ENCODE results near the gene MROH2A. TPM values are rescaled to one million over a fixed set of nuclear protein-coding genes. Genes with fewer than 3 reads are reported as not detected.
"Not testable (repeated sequence)": the region's sequence is repeated elsewhere in the genome, so short reads cannot be mapped to it uniquely, and the experiment has no call there.

The MROH2A gene
- not detected in 2 replicates for polyA plus RNA-seq (2013)

GRCh38 chr2:233778030-233778429, at the start of gene MROH2A:
MROH2A (plus strand) TSS chr2:233778330; CDS start chr2:233779359, 1,029 bp downstream.
- H3K36me3 ChIP-seq (ENCODE audit: control insufficient read depth in 1 of 2, insufficient read depth in 2 of 2, low read length in 2 of 2) = no peaks in the 10 kb centered on the region
- H4K91ac ChIP-seq (ENCODE audit: low read depth, low read length) = no peak within 1 kb of the TSS
- H3K4me3 ChIP-seq (ENCODE audit: low read depth, low read length) = peak within 1 kb of the TSS; percentile 34
- WGBS (ENCODE audit: extremely low coverage, insufficient coverage, insufficient read length) = no CpG with 5 or more reads among the region's 2 CpGs
- no peak within 1 kb of the TSS for H3K18ac ChIP-seq (ENCODE audit: low read length)
- H3K9me3 ChIP-seq (ENCODE audit: insufficient read depth, low read depth, low read length) = peaks cover 18% of the 10 kb centered on the region
- H3K79me1 ChIP-seq (ENCODE audit: low read length) = no peaks in the 10 kb centered on the region
- H3K14ac ChIP-seq (ENCODE audit: low read length) = no peak within 1 kb of the TSS
- no peaks in the 10 kb centered on the region for H3K27me3 ChIP-seq (ENCODE audit: insufficient read depth, low read length)
- no peak within 1 kb of the TSS for H2AK5ac ChIP-seq (ENCODE audit: low read length)
- H2AFZ ChIP-seq (ENCODE audit: insufficient read depth, low read length, poor library complexity) = no peak within 1 kb of the TSS
- no peak within 1 kb of the TSS for H2BK12ac ChIP-seq (ENCODE audit: low read length)
- no peaks in the 10 kb centered on the region for H3K4me1 ChIP-seq (ENCODE audit: control insufficient read depth in 1 of 2, insufficient read depth in 2 of 2, low read length in 2 of 2)
- H3K4me2 ChIP-seq (ENCODE audit: low read length) = no peak within 1 kb of the TSS
- no peak within 1 kb of the TSS for H4K8ac ChIP-seq (ENCODE audit: low read depth, low read length)
- H3K27ac ChIP-seq (ENCODE audit: low read depth, low read length) = no peak within 1 kb of the TSS
- H4K12ac ChIP-seq (ENCODE audit: low read depth, low read length) = no peak within 1 kb of the TSS
- H3K9ac ChIP-seq (ENCODE audit: low read length) = no peak within 1 kb of the TSS
- H3K4ac ChIP-seq (ENCODE audit: low read depth, low read length) = no peak within 1 kb of the TSS
- no peak within 1 kb of the TSS for H2BK120ac ChIP-seq (ENCODE audit: insufficient read depth, low read length, poor library complexity)
- no peak for DNase-seq
- H3K23ac ChIP-seq (ENCODE audit: low read length) = no peak within 1 kb of the TSS
- no peak within 1 kb of the TSS for H2BK5ac ChIP-seq (ENCODE audit: low read depth, low read length, poor library complexity)
- H3K79me2 ChIP-seq (ENCODE audit: control insufficient read depth, insufficient read depth, low read length, poor library complexity) = no peaks in the 10 kb centered on the region

GRCh38 chr2:233728723-233729301, 49.3 kb upstream of the MROH2A start, which contains the start of gene UGT1A3:
UGT1A3 (plus strand) TSS chr2:233729042; CDS start chr2:233729127, 85 bp downstream.
- no peak within 1 kb of the TSS for H3K4me2 ChIP-seq (ENCODE audit: low read length)
- no peaks in the 10 kb centered on the region for H3K36me3 ChIP-seq (ENCODE audit: control insufficient read depth in 1 of 2, insufficient read depth in 2 of 2, low read length in 2 of 2)
- H3K4ac ChIP-seq (ENCODE audit: low read depth, low read length) = no peak within 1 kb of the TSS
- no peak within 1 kb of the TSS for H3K14ac ChIP-seq (ENCODE audit: low read length)
- H3K79me2 ChIP-seq (ENCODE audit: control insufficient read depth, insufficient read depth, low read length, poor library complexity) = no peaks in the 10 kb centered on the region
- H2BK12ac ChIP-seq (ENCODE audit: low read length) = no peak within 1 kb of the TSS
- H3K27ac ChIP-seq (ENCODE audit: low read depth, low read length) = no peak within 1 kb of the TSS
- H2BK120ac ChIP-seq (ENCODE audit: insufficient read depth, low read length, poor library complexity) = no peak within 1 kb of the TSS
- no peak within 1 kb of the TSS for H2BK5ac ChIP-seq (ENCODE audit: low read depth, low read length, poor library complexity)
- H3K79me1 ChIP-seq (ENCODE audit: low read length) = no peaks in the 10 kb centered on the region
- H2AFZ ChIP-seq (ENCODE audit: insufficient read depth, low read length, poor library complexity) = no peak within 1 kb of the TSS
- H4K12ac ChIP-seq (ENCODE audit: low read depth, low read length) = no peak within 1 kb of the TSS
- no peaks in the 10 kb centered on the region for H3K4me1 ChIP-seq (ENCODE audit: control insufficient read depth in 1 of 2, insufficient read depth in 2 of 2, low read length in 2 of 2)
- no peak within 1 kb of the TSS for H3K9ac ChIP-seq (ENCODE audit: low read length)
- H3K9me3 ChIP-seq (ENCODE audit: insufficient read depth, low read depth, low read length) = peaks cover 10% of the 10 kb centered on the region
- H4K91ac ChIP-seq (ENCODE audit: low read depth, low read length) = no peak within 1 kb of the TSS
- H2AK5ac ChIP-seq (ENCODE audit: low read length) = no peak within 1 kb of the TSS
- no peak within 1 kb of the TSS for H3K4me3 ChIP-seq (ENCODE audit: low read depth, low read length)
- no peak within 1 kb of the TSS for H3K18ac ChIP-seq (ENCODE audit: low read length)
- WGBS (ENCODE audit: extremely low coverage, insufficient coverage, insufficient read length) = no CpG with 5 or more reads among the region's 8 CpGs
- DNase-seq = no peak
- H4K8ac ChIP-seq (ENCODE audit: low read depth, low read length) = no peak within 1 kb of the TSS
- H3K27me3 ChIP-seq (ENCODE audit: insufficient read depth, low read length) = no peaks in the 10 kb centered on the region
- H3K23ac ChIP-seq (ENCODE audit: low read length) = no peak within 1 kb of the TSS

GRCh38 chr2:233736868-233737653, 41.1 kb upstream of the MROH2A start:
- H4K91ac ChIP-seq (ENCODE audit: low read depth, low read length); H4K8ac ChIP-seq (ENCODE audit: low read depth, low read length); H2BK120ac ChIP-seq (ENCODE audit: insufficient read depth, low read length, poor library complexity); H3K36me3 ChIP-seq (ENCODE audit: control insufficient read depth in 1 of 2, insufficient read depth in 2 of 2, low read length in 2 of 2); H3K9me3 ChIP-seq (ENCODE audit: insufficient read depth, low read depth, low read length); H3K14ac ChIP-seq (ENCODE audit: low read length); H3K18ac ChIP-seq (ENCODE audit: low read length); H2BK5ac ChIP-seq (ENCODE audit: low read depth, low read length, poor library complexity); H3K27ac ChIP-seq (ENCODE audit: low read depth, low read length); H3K4ac ChIP-seq (ENCODE audit: low read depth, low read length); H3K79me2 ChIP-seq (ENCODE audit: control insufficient read depth, insufficient read depth, low read length, poor library complexity); H3K4me2 ChIP-seq (ENCODE audit: low read length); H2BK12ac ChIP-seq (ENCODE audit: low read length); H4K12ac ChIP-seq (ENCODE audit: low read depth, low read length); H3K23ac ChIP-seq (ENCODE audit: low read length); H3K9ac ChIP-seq (ENCODE audit: low read length); H3K27me3 ChIP-seq (ENCODE audit: insufficient read depth, low read length); H2AK5ac ChIP-seq (ENCODE audit: low read length); H3K79me1 ChIP-seq (ENCODE audit: low read length); H2AFZ ChIP-seq (ENCODE audit: insufficient read depth, low read length, poor library complexity); DNase-seq; H3K4me1 ChIP-seq (ENCODE audit: control insufficient read depth in 1 of 2, insufficient read depth in 2 of 2, low read length in 2 of 2): not testable (repeated sequence)
- WGBS (ENCODE audit: extremely low coverage, insufficient coverage, insufficient read length) = no CpG with 5 or more reads among the region's 14 CpGs
- H3K4me3 ChIP-seq (ENCODE audit: low read depth, low read length) = peak overlapping the region; percentile 56

GRCh38 chr2:233740870-233741269, 37.3 kb upstream of the MROH2A start:
- no peak overlapping the region for H3K18ac ChIP-seq (ENCODE audit: low read length)
- H4K91ac ChIP-seq (ENCODE audit: low read depth, low read length) = no peak overlapping the region
- no CpG with 5 or more reads among the region's 2 CpGs for WGBS (ENCODE audit: extremely low coverage, insufficient coverage, insufficient read length)
- no peak overlapping the region for H2AFZ ChIP-seq (ENCODE audit: insufficient read depth, low read length, poor library complexity)
- no peak for DNase-seq
- H3K4ac ChIP-seq (ENCODE audit: low read depth, low read length) = no peak overlapping the region
- H2AK5ac ChIP-seq (ENCODE audit: low read length) = no peak overlapping the region
- no peak overlapping the region for H4K12ac ChIP-seq (ENCODE audit: low read depth, low read length)
- no peaks in the 10 kb centered on the region for H3K4me1 ChIP-seq (ENCODE audit: control insufficient read depth in 1 of 2, insufficient read depth in 2 of 2, low read length in 2 of 2)
- no peak overlapping the region for H3K27ac ChIP-seq (ENCODE audit: low read depth, low read length)
- H2BK120ac ChIP-seq (ENCODE audit: insufficient read depth, low read length, poor library complexity) = no peak overlapping the region
- H3K4me2 ChIP-seq (ENCODE audit: low read length) = no peak overlapping the region
- no peaks in the 10 kb centered on the region for H3K79me2 ChIP-seq (ENCODE audit: control insufficient read depth, insufficient read depth, low read length, poor library complexity)
- H3K9ac ChIP-seq (ENCODE audit: low read length) = no peak overlapping the region
- no peak overlapping the region for H2BK5ac ChIP-seq (ENCODE audit: low read depth, low read length, poor library complexity)
- H3K36me3 ChIP-seq (ENCODE audit: control insufficient read depth in 1 of 2, insufficient read depth in 2 of 2, low read length in 2 of 2) = no peaks in the 10 kb centered on the region
- no peak overlapping the region for H3K14ac ChIP-seq (ENCODE audit: low read length)
- H2BK12ac ChIP-seq (ENCODE audit: low read length) = no peak overlapping the region
- no peak overlapping the region for H3K4me3 ChIP-seq (ENCODE audit: low read depth, low read length)
- H3K79me1 ChIP-seq (ENCODE audit: low read length) = no peaks in the 10 kb centered on the region
- H3K23ac ChIP-seq (ENCODE audit: low read length) = no peak overlapping the region
- no peaks in the 10 kb centered on the region for H3K27me3 ChIP-seq (ENCODE audit: insufficient read depth, low read length)
- H4K8ac ChIP-seq (ENCODE audit: low read depth, low read length) = no peak overlapping the region
- H3K9me3 ChIP-seq (ENCODE audit: insufficient read depth, low read depth, low read length) = peaks cover 13% of the 10 kb centered on the region
